Astrocyte of the cerebellum (primary cell): ENCODE measurements around the gene WTAP.
"Not testable (repeated sequence)": the region's sequence is repeated elsewhere in the genome, so short reads cannot be mapped to it uniquely, and the experiment has no call there.

Experiments used
- DNase-seq: peaks from one replicate; pipeline ENCODE4 v3.0.0-alpha.2; 2011; ENCODE audit warnings: low read depth
- H3K4me3 ChIP-seq: 2 replicates; pipeline ENCODE4 v1.5.1; 2011; ENCODE audit warnings: mild to moderate bottlenecking, low read depth, low read length, moderate library complexity
- in situ Hi-C: cut with HindIII; loops from 2 replicates; pipeline ENCODE4 v1.10.0; 2017; ENCODE audit warnings: low sequenced_read_pairs
- TF ChIP-seq, protein P1 (sequence below): IDR thresholded peaks from 2 replicates; pipeline ENCODE4 v1.5.1; 2012; ENCODE audit warnings: low read length, low read depth, moderate library complexity, mild to moderate bottlenecking; ENCODE audit errors: missing control alignments

WTAP gene

DNA sequence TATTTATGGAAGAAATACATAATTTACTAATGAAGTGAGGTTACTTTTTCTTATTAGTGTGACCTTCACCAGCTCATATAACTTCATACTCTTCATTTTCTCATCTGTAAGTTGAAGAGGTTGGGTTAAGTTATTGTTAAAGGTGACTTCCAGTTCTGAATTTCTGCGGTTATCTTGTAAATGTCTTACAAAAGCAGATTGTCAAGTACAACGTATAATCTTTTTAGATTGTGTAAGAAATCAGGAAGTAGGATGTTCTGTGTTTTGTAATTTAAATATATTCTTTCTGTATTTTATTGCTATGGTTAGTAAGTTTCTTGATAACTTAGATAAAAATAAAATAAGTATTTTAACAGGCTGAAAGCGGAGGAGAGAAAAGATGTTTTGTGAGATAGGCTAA is 12.0 kb downstream of the WTAP start:
- TF ChIP-seq, protein P1, sequence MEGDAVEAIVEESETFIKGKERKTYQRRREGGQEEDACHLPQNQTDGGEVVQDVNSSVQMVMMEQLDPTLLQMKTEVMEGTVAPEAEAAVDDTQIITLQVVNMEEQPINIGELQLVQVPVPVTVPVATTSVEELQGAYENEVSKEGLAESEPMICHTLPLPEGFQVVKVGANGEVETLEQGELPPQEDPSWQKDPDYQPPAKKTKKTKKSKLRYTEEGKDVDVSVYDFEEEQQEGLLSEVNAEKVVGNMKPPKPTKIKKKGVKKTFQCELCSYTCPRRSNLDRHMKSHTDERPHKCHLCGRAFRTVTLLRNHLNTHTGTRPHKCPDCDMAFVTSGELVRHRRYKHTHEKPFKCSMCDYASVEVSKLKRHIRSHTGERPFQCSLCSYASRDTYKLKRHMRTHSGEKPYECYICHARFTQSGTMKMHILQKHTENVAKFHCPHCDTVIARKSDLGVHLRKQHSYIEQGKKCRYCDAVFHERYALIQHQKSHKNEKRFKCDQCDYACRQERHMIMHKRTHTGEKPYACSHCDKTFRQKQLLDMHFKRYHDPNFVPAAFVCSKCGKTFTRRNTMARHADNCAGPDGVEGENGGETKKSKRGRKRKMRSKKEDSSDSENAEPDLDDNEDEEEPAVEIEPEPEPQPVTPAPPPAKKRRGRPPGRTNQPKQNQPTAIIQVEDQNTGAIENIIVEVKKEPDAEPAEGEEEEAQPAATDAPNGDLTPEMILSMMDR, result no peak
- no peak for DNase-seq
- in situ Hi-C loops, result no loop called here
- H3K4me3 ChIP-seq, result no peak overlapping the region

DNA sequence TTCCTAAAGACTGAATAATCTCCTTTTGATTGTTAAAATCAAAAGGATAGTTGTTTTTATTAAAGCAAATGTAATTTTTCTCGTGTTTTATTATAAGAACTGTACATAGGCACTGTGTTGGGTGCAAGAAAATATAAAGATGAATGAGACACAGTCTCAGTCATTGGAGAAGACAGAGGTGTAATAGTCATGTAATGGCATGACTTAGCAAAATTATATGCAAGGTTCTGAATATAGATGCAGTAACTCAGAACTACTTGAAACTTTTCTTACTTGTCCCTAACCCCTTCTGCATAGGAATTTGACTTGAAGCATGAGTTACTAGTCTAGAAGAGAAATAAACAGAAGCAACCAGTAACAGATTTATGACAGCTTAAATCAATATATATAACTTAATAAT is 14.9 kb downstream of the WTAP start:
- no peak overlapping the region for H3K4me3 ChIP-seq
- in situ Hi-C loops, result no loop called here
- no peak for DNase-seq
- TF ChIP-seq, protein P1, result no peak

- in situ Hi-C loops, result no loop called here
- TF ChIP-seq, protein P1, result no peak
- no peak for DNase-seq
- no peak overlapping the region for H3K4me3 ChIP-seq
These were observed 17.8 kb downstream of the WTAP start for GRCh38 chr6:159745081-159745480.

GRCh38 chr6:159746759-159747158 is 19.5 kb downstream of the WTAP start:
- in situ Hi-C loops, result no loop called here
- TF ChIP-seq, protein P1, result no peak
- H3K4me3 ChIP-seq, result no peak overlapping the region
- DNase-seq, result no peak

- in situ Hi-C loops, DNase-seq, H3K4me3 ChIP-seq: not testable (repeated sequence)
These were observed 20.8 kb downstream of the WTAP start for GRCh38 chr6:159748127-159748526.

- TF ChIP-seq, protein P1, result no peak
- in situ Hi-C loops, result no loop called here
These were observed 24.1 kb downstream of the WTAP start for GRCh38 chr6:159751448-159751847.

GRCh38 chr6:159753081-159753872 is 26.0 kb downstream of the WTAP start:
- DNase-seq, result no peak
- no peak overlapping the region for H3K4me3 ChIP-seq
- in situ Hi-C loops, result no loop called here
- TF ChIP-seq, protein P1, result no peak

More at GRCh38 chr6:159751448-159751847, 24.1 kb downstream of the WTAP start:
- DNase-seq, result no peak
- H3K4me3 ChIP-seq, result no peak overlapping the region
